Activated CD4-positive, alpha-beta T cell treated with anti-CD3 and anti-CD28 coated beads, Interleukin-2, Interleukin-6, amounts not matched to agents 100 ng/mL and 50 ng/mL, durations not matched to agents 16 hours and 8 hours (primary cell): ENCODE data around the gene LTBP4.

Experiments
- DNase-seq: peaks from one replicate; pipeline ENCODE4 v3.0.0-alpha.2; 2020

The LTBP4 gene

GRCh38 chr19:40671404-40671803 lies 70.2 kb downstream of the LTBP4 start:
- DNase-seq, result no peak

- DNase-seq, result no peak
Measured at GRCh38 chr19:40672038-40672437, 70.9 kb downstream of the LTBP4 start.

- DNase-seq, result no peak
Measured at GRCh38 chr19:40672573-40673299, 71.6 kb downstream of the LTBP4 start.

GRCh38 chr19:40673397-40673796 lies 72.2 kb downstream of the LTBP4 start:
- DNase-seq, result no peak

- DNase-seq, result no peak
Measured at GRCh38 chr19:40674291-40674690, 73.1 kb downstream of the LTBP4 start.

- DNase-seq, result no peak
Measured at GRCh38 chr19:40677156-40677555, 76.0 kb downstream of the LTBP4 start.
